ENCODE measurements around the gene APC.
A peak's percentile ranks its signal among the peaks of the same experiment; 100 is the strongest.

APC gene

DNA sequence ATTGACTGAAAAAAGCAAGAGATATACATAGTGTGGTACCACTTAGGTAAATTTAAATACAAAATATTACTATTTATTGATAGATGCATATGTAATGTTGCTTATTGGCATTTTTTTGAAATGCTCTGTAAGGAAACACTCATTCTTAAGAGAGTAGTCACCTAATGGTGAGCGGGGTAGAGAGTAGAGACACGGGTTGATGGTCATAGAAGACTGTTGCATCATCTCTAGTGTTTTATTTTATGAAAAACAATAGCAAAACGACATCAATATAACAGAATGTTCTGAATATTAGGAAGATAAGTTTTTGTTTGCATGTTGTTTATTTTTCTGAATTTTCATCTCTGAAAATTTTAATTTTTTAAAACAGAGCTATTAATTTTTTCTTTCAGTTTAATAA lies 127.4 kb downstream of the APC start:
- no peak overlapping the region for H2AFZ ChIP-seq (ENCODE audit: low read depth, low read length)
- peaks cover 60% of the 10 kb centered on the region for H3K79me2 ChIP-seq (ENCODE audit: low read length)
- H4K20me1 ChIP-seq (ENCODE audit: insufficient read depth, low read length) = 0 out of 2 replicates have a peak, but pooled peaks cover under 1% of the 10 kb centered on the region
- no peaks in the 10 kb centered on the region for H3K9me3 ChIP-seq (ENCODE audit: insufficient read depth, low read length)
- H3K4me2 ChIP-seq (ENCODE audit: low read length) = no peak overlapping the region
- TF ChIP-seq, protein P1, sequence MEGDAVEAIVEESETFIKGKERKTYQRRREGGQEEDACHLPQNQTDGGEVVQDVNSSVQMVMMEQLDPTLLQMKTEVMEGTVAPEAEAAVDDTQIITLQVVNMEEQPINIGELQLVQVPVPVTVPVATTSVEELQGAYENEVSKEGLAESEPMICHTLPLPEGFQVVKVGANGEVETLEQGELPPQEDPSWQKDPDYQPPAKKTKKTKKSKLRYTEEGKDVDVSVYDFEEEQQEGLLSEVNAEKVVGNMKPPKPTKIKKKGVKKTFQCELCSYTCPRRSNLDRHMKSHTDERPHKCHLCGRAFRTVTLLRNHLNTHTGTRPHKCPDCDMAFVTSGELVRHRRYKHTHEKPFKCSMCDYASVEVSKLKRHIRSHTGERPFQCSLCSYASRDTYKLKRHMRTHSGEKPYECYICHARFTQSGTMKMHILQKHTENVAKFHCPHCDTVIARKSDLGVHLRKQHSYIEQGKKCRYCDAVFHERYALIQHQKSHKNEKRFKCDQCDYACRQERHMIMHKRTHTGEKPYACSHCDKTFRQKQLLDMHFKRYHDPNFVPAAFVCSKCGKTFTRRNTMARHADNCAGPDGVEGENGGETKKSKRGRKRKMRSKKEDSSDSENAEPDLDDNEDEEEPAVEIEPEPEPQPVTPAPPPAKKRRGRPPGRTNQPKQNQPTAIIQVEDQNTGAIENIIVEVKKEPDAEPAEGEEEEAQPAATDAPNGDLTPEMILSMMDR (IDR thresholded peaks at IDR 0.05; ENCODE audit: low read depth, low read length) = no peak
- TF ChIP-seq EZH2phosphoT487 (IDR thresholded peaks at IDR 0.05; ENCODE audit: low read depth) = no peak
- no peak overlapping the region for H3K4me3 ChIP-seq (ENCODE audit: low read length)
- no peak overlapping the region for H3K27ac ChIP-seq (ENCODE audit: low read length)
- peaks cover 33% of the 10 kb centered on the region for H3K36me3 ChIP-seq (replicated peaks; ENCODE audit: low read depth, low read length)
- H3K27me3 ChIP-seq (ENCODE audit: low read depth, low read length) = no peaks in the 10 kb centered on the region
- H3K9ac ChIP-seq (ENCODE audit: low read length) = no peak overlapping the region
- H3K4me1 ChIP-seq (ENCODE audit: low read length) = peaks cover 34% of the 10 kb centered on the region

DNA sequence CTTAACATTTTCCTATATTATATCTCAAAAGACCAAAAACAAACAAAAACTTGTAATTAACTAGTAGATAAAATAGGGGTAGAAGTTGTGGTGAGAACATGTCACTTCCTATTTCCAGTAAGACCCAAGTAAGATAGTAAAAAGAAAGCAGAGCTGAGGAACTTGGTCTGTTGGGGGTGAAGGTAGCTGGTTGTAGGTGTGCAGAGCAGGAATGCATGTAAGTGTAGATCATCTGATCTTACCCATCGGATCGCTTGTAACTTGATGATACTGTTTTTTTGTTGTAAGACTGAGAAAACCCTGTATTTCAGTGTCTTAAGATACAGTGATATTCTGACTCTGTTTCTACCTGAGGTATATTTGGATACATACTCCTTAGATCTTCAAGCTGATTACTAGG lies 129.1 kb downstream of the APC start:
- H3K79me2 ChIP-seq (ENCODE audit: low read length) = peaks cover 52% of the 10 kb centered on the region
- no peaks in the 10 kb centered on the region for H3K9me3 ChIP-seq (ENCODE audit: insufficient read depth, low read length)
- H3K9ac ChIP-seq (ENCODE audit: low read length) = no peak overlapping the region
- peaks cover 31% of the 10 kb centered on the region for H3K4me1 ChIP-seq (ENCODE audit: low read length)
- H3K27me3 ChIP-seq (ENCODE audit: low read depth, low read length) = no peaks in the 10 kb centered on the region
- H4K20me1 ChIP-seq (ENCODE audit: insufficient read depth, low read length) = peaks cover 4% of the 10 kb centered on the region; the same call in 1 of the 2 replicates
- TF ChIP-seq EZH2phosphoT487 (IDR thresholded peaks at IDR 0.05; ENCODE audit: low read depth) = no peak
- TF ChIP-seq, protein P1 (IDR thresholded peaks at IDR 0.05; ENCODE audit: low read depth, low read length) = no peak
- H3K4me3 ChIP-seq (ENCODE audit: low read length) = no peak overlapping the region
- H3K4me2 ChIP-seq (ENCODE audit: low read length) = no peak overlapping the region
- peak overlapping the region; percentile 32 for H3K27ac ChIP-seq (ENCODE audit: low read length)
- peaks cover 35% of the 10 kb centered on the region for H3K36me3 ChIP-seq (replicated peaks; ENCODE audit: low read depth, low read length)
- no peak overlapping the region for H2AFZ ChIP-seq (ENCODE audit: low read depth, low read length)

DNA sequence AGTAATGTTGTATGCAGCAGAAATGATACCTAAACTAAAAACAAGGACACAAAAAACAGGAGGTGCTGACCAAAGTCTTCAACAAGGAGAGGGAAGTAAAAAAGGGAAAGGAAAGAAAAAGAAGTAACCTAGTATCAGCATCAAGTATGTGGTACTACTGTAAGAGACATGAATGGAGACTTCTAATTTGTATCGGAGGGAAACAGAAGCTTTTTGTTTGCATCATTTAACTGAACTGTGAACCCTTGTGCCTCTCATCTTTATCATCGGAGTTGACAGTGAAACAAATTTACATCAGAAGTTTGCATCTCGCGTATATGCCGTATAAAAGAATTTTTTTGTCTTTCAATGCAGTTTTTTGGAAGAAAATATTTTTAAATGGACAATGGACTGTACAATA lies 129.7 kb downstream of the APC start:
- no peak overlapping the region for H3K9ac ChIP-seq (ENCODE audit: low read length)
- H3K4me3 ChIP-seq (ENCODE audit: low read length) = no peak overlapping the region
- H2AFZ ChIP-seq (ENCODE audit: low read depth, low read length) = no peak overlapping the region
- H3K4me2 ChIP-seq (ENCODE audit: low read length) = no peak overlapping the region
- TF ChIP-seq EZH2phosphoT487 (IDR thresholded peaks at IDR 0.05; ENCODE audit: low read depth) = no peak
- TF ChIP-seq, protein P1 (IDR thresholded peaks at IDR 0.05; ENCODE audit: low read depth, low read length) = no peak
- H3K4me1 ChIP-seq (ENCODE audit: low read length) = peaks cover 26% of the 10 kb centered on the region
- peaks cover 4% of the 10 kb centered on the region; the same call in 1 of the 2 replicates for H4K20me1 ChIP-seq (ENCODE audit: insufficient read depth, low read length)
- H3K27ac ChIP-seq (ENCODE audit: low read length) = no peak overlapping the region
- no peaks in the 10 kb centered on the region for H3K27me3 ChIP-seq (ENCODE audit: low read depth, low read length)
- H3K9me3 ChIP-seq (ENCODE audit: insufficient read depth, low read length) = no peaks in the 10 kb centered on the region
- peaks cover 46% of the 10 kb centered on the region for H3K79me2 ChIP-seq (ENCODE audit: low read length)
- H3K36me3 ChIP-seq (replicated peaks; ENCODE audit: low read depth, low read length) = peaks cover 34% of the 10 kb centered on the region

DNA sequence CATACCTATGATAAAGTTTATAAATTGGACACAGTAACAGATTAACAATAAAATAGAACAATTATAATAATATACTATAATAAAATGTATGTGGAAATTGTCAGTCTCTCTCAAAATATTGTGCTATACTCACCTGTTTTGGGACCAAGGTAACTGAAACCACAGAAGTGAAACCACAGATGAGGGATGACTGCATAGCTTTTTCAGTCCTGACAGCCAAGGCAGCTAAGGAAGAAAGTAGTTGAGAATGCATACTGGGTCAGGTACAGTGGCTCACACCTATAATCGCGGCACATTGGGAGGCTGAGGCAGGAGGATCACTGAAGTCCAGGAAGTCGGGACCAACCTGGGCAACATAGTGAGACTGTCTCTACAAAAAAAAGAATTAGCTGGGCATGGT lies 132.3 kb downstream of the APC start:
- Histone ChIP-seq H2AFZ (ENCODE audit: low read depth, low read length) (no peak overlapping the region), H3K4me3 (ENCODE audit: low read length) (no peak overlapping the region), H3K79me2 (ENCODE audit: low read length) (peaks cover 22% of the 10 kb centered on the region), H4K20me1 (ENCODE audit: insufficient read depth, low read length) (peaks cover 4% of the 10 kb centered on the region; the same call in 1 of the 2 replicates), H3K4me2 (ENCODE audit: low read length) (no peak overlapping the region), H3K36me3 (replicated peaks; ENCODE audit: low read depth, low read length) (peaks cover 17% of the 10 kb centered on the region), H3K9me3 (ENCODE audit: insufficient read depth, low read length) (no peaks in the 10 kb centered on the region), H3K9ac (ENCODE audit: low read length) (no peak overlapping the region), H3K4me1 (ENCODE audit: low read length) (peaks cover 20% of the 10 kb centered on the region), H3K27me3 (ENCODE audit: low read depth, low read length) (no peaks in the 10 kb centered on the region), H3K27ac (ENCODE audit: low read length) (no peak overlapping the region)
- TF ChIP-seq, protein P1 (IDR thresholded peaks at IDR 0.05; ENCODE audit: low read depth, low read length) = no peak
- no peak for TF ChIP-seq EZH2phosphoT487 (IDR thresholded peaks at IDR 0.05; ENCODE audit: low read depth)
